T-helper 17 cell (primary cell): ENCODE results near the gene RNASEH2A. TPM values are rescaled to one million over a fixed set of nuclear protein-coding genes. Genes with fewer than 3 reads are reported as not detected.
"Not testable (repeated sequence)": the region's sequence is repeated elsewhere in the genome, so short reads cannot be mapped to it uniquely, and the experiment has no call there.

Experiments
- ATAC-seq: fragments of 150-1000 bp; cut with Tn5 transposase; 2 replicates; pipeline ENCODE4 v1.10.0; 2021; ENCODE audit warnings: mild to moderate bottlenecking, moderate library complexity
- DNase-seq, 3 donors: peaks; one replicate each; pipeline versions ENCODE4 v3.0.0 to v3.0.0-alpha.2; 2020 to 2021
- H3K9me3 ChIP-seq: one replicate; pipeline ENCODE4 v1.7.0; 2013; ENCODE audit warnings: low read length, mild to moderate bottlenecking; ENCODE audit not compliant: control insufficient read depth, poor library complexity, severe bottlenecking
- H3K27ac Mint-ChIP-seq: one replicate; pipeline ENCODE4 v1.8.0; 2022; ENCODE audit warnings: mild to moderate bottlenecking, moderate library complexity, mixed read lengths
- H3K27me3 Mint-ChIP-seq: one replicate; pipeline ENCODE4 v1.8.0; 2022; ENCODE audit warnings: mixed read lengths
- H3K36me3 Mint-ChIP-seq: one replicate; pipeline ENCODE4 v1.8.0; 2022; ENCODE audit warnings: low read depth, mixed read lengths
- H3K4me1 Mint-ChIP-seq: one replicate; pipeline ENCODE4 v1.8.0; 2022; ENCODE audit warnings: mild to moderate bottlenecking, mixed read lengths
- H3K4me3 Mint-ChIP-seq: one replicate; pipeline ENCODE4 v1.8.0; 2022; ENCODE audit warnings: mild to moderate bottlenecking, moderate library complexity, mixed read lengths
- total RNA-seq, 4 donors: library from RNA in 2 of 4; stranded (reverse) in 2 of 4; gene quantifications; one replicate each; pipeline ENCODE4 v1.2.3 and lab custom pipeline; 2022 to 2026

Gene RNASEH2A
- total RNA-seq, 2 donors from 2014 or later: 3.1 to 5.7 TPM

DNA sequence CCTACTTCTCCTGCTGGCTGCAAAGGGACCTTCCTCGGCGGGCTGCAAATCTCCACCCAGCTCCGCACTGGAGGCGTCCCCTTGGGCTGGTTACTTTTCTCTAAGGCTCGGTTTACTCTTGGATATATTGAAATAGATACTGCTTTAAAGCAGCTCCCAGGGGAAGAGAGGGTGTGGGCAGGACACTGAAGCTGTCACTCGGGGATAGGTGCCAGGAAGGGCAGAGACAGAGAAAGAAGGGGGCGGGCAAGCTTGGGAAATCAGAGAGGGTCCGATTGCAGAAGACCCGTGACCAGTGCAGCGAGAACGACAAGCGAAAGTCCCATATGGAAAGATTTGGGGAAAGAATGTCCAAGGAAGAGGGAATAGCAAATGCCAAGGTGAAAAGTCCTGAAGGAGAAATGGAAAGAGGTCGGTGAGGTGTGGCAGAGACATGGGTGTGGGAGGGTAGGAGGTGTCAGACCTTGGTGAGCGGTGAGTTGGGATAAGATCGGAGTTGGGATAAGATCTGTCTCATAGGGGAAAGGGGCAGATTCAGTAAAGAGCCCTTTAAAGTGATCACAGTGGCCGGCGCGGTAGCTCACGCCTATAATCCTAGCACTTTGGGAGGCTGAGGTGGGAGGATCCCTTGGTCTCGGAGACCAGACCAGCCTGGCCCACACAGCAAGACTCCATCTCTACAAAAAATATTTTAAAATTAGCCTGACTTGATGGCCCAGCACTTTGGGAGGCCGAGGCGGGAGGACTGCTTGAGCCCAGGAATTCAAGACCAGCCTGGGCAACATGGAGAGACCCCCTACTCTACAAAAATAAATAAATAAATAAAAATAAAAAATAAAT, 3.9 kb upstream of the RNASEH2A start:
- Mint-ChIP-seq H3K36me3 (peaks cover 2% of the 10 kb centered on the region), H3K4me1 (peaks cover 27% of the 10 kb centered on the region)

DNA sequence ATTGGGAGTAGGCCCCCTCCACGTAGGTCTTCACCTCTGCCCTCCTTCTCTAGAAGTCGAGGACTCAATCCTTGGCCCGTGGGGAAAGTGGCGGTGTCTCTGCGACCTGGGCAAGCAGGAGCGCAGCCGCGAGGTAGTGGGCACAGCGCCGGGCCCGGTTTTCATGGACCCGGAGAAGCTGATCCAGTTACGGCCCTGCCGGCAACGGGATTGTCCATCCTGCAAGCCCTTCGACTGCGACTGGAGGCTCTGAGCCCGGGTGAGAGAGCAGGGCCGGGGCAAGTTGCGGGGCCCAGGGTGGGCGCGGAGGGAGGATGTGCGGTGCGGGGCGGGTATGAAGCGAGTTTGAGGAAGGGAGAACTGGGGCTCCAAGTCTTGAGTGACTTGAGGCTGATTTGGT, 2.3 kb upstream of the RNASEH2A start:
- peaks cover 29% of the 10 kb centered on the region for H3K4me1 Mint-ChIP-seq
- no peak for DNase-seq
- no peak overlapping the region for H3K27ac Mint-ChIP-seq
- peaks cover 2% of the 10 kb centered on the region for H3K36me3 Mint-ChIP-seq
- H3K9me3 ChIP-seq: no peaks in the 10 kb centered on the region
- H3K4me3 Mint-ChIP-seq: no peak overlapping the region
- ATAC-seq: no peak
- H3K27me3 Mint-ChIP-seq: no peaks in the 10 kb centered on the region

More for the DNA sequence above, 3.9 kb upstream of the RNASEH2A start:
- H3K27me3 Mint-ChIP-seq: no peaks in the 10 kb centered on the region
- H3K9me3 ChIP-seq: no peaks in the 10 kb centered on the region
- ATAC-seq (no peak), DNase-seq (no peak)
- H3K4me3 Mint-ChIP-seq: peak overlapping the region; percentile 90
- peak overlapping the region; percentile 74 for H3K27ac Mint-ChIP-seq

- no peak for ATAC-seq
- no peaks in the 10 kb centered on the region for H3K36me3 Mint-ChIP-seq
These were observed 8.7 kb downstream of the RNASEH2A start for GRCh38 chr19:12815088-12815487.

GRCh38 chr19:12817188-12817587, 10.8 kb downstream of the RNASEH2A start:
- H3K9me3 ChIP-seq, H3K4me1 Mint-ChIP-seq, H3K4me3 Mint-ChIP-seq, ATAC-seq, DNase-seq, H3K27ac Mint-ChIP-seq, H3K27me3 Mint-ChIP-seq, H3K36me3 Mint-ChIP-seq: not testable (repeated sequence)

More at GRCh38 chr19:12815088-12815487, 8.7 kb downstream of the RNASEH2A start:
- Mint-ChIP-seq H3K4me1 (no peaks in the 10 kb centered on the region), H3K27ac (no peak overlapping the region), H3K4me3 (no peak overlapping the region), H3K27me3 (no peaks in the 10 kb centered on the region)
- no peak for DNase-seq
- H3K9me3 ChIP-seq: no peaks in the 10 kb centered on the region

- not testable (repeated sequence) for H3K4me3 Mint-ChIP-seq, H3K36me3 Mint-ChIP-seq, H3K4me1 Mint-ChIP-seq, DNase-seq, H3K27me3 Mint-ChIP-seq, ATAC-seq, H3K27ac Mint-ChIP-seq, H3K9me3 ChIP-seq
These were observed 11.4 kb downstream of the RNASEH2A start for GRCh38 chr19:12817810-12818209.

GRCh38 chr19:12821761-12822160, 15.4 kb downstream of the RNASEH2A start:
- no peak for DNase-seq
- H3K27ac Mint-ChIP-seq: no peak overlapping the region
- ATAC-seq: no peak
- no peak overlapping the region for H3K4me3 Mint-ChIP-seq
- H3K27me3 Mint-ChIP-seq: peaks cover 15% of the 10 kb centered on the region
- H3K9me3 ChIP-seq: no peaks in the 10 kb centered on the region
- peaks cover 6% of the 10 kb centered on the region for H3K4me1 Mint-ChIP-seq
- H3K36me3 Mint-ChIP-seq: peaks cover 3% of the 10 kb centered on the region

DNA sequence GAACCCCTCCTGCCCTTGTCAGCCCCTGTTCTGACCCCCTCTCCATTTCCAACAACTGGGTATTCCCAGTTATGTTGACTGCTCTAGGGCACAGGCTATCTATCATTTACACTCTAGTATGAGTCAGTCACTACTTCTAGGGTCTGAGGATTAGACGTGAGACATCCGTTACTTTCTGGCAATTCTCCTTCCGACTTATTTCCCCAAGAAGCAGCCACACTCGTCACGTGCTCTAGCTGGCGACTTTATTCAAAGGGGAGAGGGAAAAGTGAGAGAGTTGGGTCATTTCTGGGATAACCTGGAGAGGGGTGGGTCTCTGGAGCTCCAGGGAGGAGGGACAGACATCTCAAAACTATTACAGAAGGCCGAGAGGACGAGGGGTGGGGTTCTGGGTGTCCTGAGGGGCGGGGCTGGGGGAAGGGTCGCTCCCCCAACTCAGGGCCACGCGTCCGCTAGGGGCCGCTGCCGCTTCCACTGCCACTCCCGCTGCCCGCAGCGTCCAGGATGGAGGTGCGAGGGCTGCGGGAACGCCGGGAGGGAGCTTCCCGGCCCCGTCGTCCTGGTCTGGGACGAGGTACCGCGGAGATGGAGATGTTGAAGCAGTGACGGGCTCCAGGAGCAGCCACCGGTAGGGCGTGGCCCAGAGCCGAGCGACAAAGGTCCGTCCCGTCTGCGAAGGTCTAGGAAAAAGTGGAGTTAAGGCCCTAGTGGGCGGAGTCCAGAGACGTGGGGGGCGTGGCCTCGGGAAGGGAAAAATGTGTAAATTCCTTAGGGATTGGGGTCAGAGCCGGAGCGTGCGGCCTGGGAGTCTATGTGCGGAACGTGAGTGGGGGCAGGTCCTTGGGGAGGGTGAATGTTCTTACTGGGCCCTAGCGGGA, 19.1 kb downstream of the RNASEH2A start:
- no peaks in the 10 kb centered on the region for H3K9me3 ChIP-seq
- Mint-ChIP-seq H3K27ac (no peak overlapping the region), H3K27me3 (peaks cover 50% of the 10 kb centered on the region), H3K36me3 (peaks cover 5% of the 10 kb centered on the region), H3K4me3 (peak overlapping the region; percentile 28), H3K4me1 (peaks cover 6% of the 10 kb centered on the region)
- ATAC-seq (peak; percentile 35), DNase-seq (peak in 1 of 3 donors; percentile 18)

DNA sequence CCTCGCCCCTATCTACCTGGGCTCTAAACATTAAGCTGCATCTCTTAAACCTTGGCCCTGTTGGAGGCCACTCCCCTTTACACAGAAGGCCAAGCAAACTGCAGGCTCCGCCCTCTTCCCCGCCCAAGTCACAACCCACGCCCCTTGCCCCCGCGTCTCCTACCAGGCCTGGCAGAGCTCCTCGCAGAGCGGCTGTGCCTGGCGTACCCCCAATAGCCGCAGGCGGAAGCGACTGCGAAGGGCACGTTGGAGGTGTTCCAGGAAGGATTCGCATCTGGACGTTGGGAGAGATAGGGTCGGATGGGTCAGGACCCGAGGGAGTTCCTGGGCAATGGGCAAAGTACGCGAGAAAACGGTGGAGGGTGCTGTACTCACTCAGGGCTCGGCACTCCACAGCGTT, 22.1 kb downstream of the RNASEH2A start:
- no peak overlapping the region for H3K4me3 Mint-ChIP-seq
- peaks cover 16% of the 10 kb centered on the region for H3K4me1 Mint-ChIP-seq
- no peak overlapping the region for H3K27ac Mint-ChIP-seq
- ATAC-seq (peak; percentile 46), DNase-seq (no peak)
- H3K36me3 Mint-ChIP-seq: peaks cover 5% of the 10 kb centered on the region
- H3K27me3 Mint-ChIP-seq: peaks cover 70% of the 10 kb centered on the region
- no peaks in the 10 kb centered on the region for H3K9me3 ChIP-seq

GRCh38 chr19:12833418-12833737, 27.0 kb downstream of the RNASEH2A start:
- Mint-ChIP-seq H3K4me1 (peaks cover 24% of the 10 kb centered on the region), H3K4me3 (peak overlapping the region; percentile 46), H3K27ac (no peak overlapping the region), H3K27me3 (peaks cover 75% of the 10 kb centered on the region), H3K36me3 (no peaks in the 10 kb centered on the region)
- no peak for ATAC-seq
- no peaks in the 10 kb centered on the region for H3K9me3 ChIP-seq
- no peak for DNase-seq

- H3K9me3 ChIP-seq: no peaks in the 10 kb centered on the region
- Mint-ChIP-seq H3K27ac (no peak overlapping the region), H3K36me3 (no peaks in the 10 kb centered on the region), H3K27me3 (peaks cover 70% of the 10 kb centered on the region), H3K4me1 (peaks cover 27% of the 10 kb centered on the region), H3K4me3 (peak overlapping the region; percentile 84)
- DNase-seq (peak in 2 of 3 donors; percentile 29 to 44), ATAC-seq (peak; percentile 19)
These were observed 27.6 kb downstream of the RNASEH2A start for GRCh38 chr19:12833738-12834565.

- peaks cover 32% of the 10 kb centered on the region for H3K4me1 Mint-ChIP-seq
- ATAC-seq (no peak), DNase-seq (no peak)
- H3K36me3 Mint-ChIP-seq: peaks cover 5% of the 10 kb centered on the region
- H3K27me3 Mint-ChIP-seq: peaks cover 70% of the 10 kb centered on the region
- no peaks in the 10 kb centered on the region for H3K9me3 ChIP-seq
- H3K27ac Mint-ChIP-seq: no peak within 1 kb of the TSS
- H3K4me3 Mint-ChIP-seq: peak within 1 kb of the TSS; percentile 84
These were observed 28.2 kb downstream of the RNASEH2A start, which contains the start of gene RTBDN for GRCh38 chr19:12834566-12834943. TSS of gene RTBDN (minus strand) at chr19:12834579. CDS start at chr19:12829979, 4,600 bp downstream.

DNA sequence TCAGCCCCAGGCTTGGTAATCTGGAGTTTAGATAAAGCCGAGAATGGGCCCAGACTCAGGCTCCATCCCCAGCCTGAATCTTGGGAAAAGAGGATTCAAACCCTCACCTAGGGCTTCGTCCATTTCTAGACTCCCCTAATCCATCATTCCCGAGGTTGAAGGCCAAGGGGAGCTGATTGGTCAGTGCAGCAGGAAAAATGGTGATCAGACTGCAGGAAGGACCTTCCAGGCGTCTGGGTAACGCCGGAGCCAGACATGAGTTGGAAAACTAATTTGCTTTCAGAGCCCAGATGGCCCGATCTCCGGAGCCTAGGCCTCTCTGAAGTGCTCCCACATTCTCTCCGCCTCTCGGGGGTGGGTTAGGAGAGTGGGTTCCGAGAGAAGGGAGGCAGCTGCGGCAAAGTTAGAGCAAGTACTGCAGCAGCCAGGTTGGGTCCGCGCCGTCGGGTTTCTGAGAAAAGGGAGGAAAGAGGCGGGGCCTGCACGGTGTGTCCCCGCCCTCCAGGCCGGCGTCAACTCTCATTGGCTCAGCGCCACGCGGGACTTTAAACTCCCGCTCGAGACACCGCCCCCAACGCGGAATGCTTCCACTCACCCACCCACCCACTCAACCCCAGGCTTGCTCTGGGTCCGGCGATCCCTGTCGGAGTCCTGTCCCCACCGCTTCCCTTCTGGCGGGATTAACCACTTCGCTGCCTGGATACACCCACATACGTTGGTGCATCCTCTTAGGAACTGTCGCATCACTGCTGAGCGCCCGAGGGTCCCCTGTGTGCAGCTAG, 28.8 kb downstream of the RNASEH2A start:
- ATAC-seq (no peak), DNase-seq (no peak)
- H3K4me1 Mint-ChIP-seq: peaks cover 32% of the 10 kb centered on the region
- peaks cover 70% of the 10 kb centered on the region for H3K27me3 Mint-ChIP-seq
- H3K4me3 Mint-ChIP-seq: peak overlapping the region; percentile 84
- no peak overlapping the region for H3K27ac Mint-ChIP-seq
- no peaks in the 10 kb centered on the region for H3K9me3 ChIP-seq
- peaks cover 5% of the 10 kb centered on the region for H3K36me3 Mint-ChIP-seq
